ENCODE measurements around the gene TM4SF5. TPM values are rescaled to one million over a fixed set of nuclear protein-coding genes. Genes with fewer than 3 reads are reported as not detected.

The TM4SF5 gene
- total RNA-seq, 1 donor from 2014 or later, result 5.3 TPM

GRCh38 chr17:4777969-4778760 is 6.5 kb downstream of the TM4SF5 start:
- H3K4me3 Mint-ChIP-seq, result no peak overlapping the region
- no peak for DNase-seq (ENCODE audit: extremely low spot score, unreplicated experiment)
- no peak overlapping the region for H3K27ac Mint-ChIP-seq
- no peaks in the 10 kb centered on the region for H3K4me1 Mint-ChIP-seq (ENCODE audit: unreplicated experiment)
- no peaks in the 10 kb centered on the region for H3K36me3 Mint-ChIP-seq
- peaks cover 35% of the 10 kb centered on the region for H3K27me3 Mint-ChIP-seq
- no peaks in the 10 kb centered on the region for H3K9me3 Mint-ChIP-seq
- TF ChIP-seq, protein P1, sequence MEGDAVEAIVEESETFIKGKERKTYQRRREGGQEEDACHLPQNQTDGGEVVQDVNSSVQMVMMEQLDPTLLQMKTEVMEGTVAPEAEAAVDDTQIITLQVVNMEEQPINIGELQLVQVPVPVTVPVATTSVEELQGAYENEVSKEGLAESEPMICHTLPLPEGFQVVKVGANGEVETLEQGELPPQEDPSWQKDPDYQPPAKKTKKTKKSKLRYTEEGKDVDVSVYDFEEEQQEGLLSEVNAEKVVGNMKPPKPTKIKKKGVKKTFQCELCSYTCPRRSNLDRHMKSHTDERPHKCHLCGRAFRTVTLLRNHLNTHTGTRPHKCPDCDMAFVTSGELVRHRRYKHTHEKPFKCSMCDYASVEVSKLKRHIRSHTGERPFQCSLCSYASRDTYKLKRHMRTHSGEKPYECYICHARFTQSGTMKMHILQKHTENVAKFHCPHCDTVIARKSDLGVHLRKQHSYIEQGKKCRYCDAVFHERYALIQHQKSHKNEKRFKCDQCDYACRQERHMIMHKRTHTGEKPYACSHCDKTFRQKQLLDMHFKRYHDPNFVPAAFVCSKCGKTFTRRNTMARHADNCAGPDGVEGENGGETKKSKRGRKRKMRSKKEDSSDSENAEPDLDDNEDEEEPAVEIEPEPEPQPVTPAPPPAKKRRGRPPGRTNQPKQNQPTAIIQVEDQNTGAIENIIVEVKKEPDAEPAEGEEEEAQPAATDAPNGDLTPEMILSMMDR (conservative IDR thresholded peaks at IDR 0.05), result no peak

GRCh38 chr17:4780325-4780955 is 8.8 kb downstream of the TM4SF5 start:
- Mint-ChIP-seq H3K27me3 (peaks cover 25% of the 10 kb centered on the region), H3K27ac (peak overlapping the region; percentile 46)

GRCh38 chr17:4782652-4783051 is 11.0 kb downstream of the TM4SF5 start:
- H3K36me3 Mint-ChIP-seq, result no peaks in the 10 kb centered on the region
- H3K9me3 Mint-ChIP-seq, result no peaks in the 10 kb centered on the region
- H3K4me1 Mint-ChIP-seq (ENCODE audit: unreplicated experiment), result peaks cover 5% of the 10 kb centered on the region
- no peak overlapping the region for H3K27ac Mint-ChIP-seq
- TF ChIP-seq, protein P1 (conservative IDR thresholded peaks at IDR 0.05), result no peak
- H3K27me3 Mint-ChIP-seq, result peaks cover 30% of the 10 kb centered on the region
- no peak for DNase-seq (ENCODE audit: extremely low spot score, unreplicated experiment)
- no peak overlapping the region for H3K4me3 Mint-ChIP-seq

More at GRCh38 chr17:4780325-4780955, 8.8 kb downstream of the TM4SF5 start:
- Mint-ChIP-seq H3K4me1 (ENCODE audit: unreplicated experiment) (no peaks in the 10 kb centered on the region), H3K4me3 (no peak overlapping the region), H3K9me3 (no peaks in the 10 kb centered on the region), H3K36me3 (no peaks in the 10 kb centered on the region)
- no peak for DNase-seq (ENCODE audit: extremely low spot score, unreplicated experiment)
- TF ChIP-seq, protein P1 (conservative IDR thresholded peaks at IDR 0.05), result no peak

DNA sequence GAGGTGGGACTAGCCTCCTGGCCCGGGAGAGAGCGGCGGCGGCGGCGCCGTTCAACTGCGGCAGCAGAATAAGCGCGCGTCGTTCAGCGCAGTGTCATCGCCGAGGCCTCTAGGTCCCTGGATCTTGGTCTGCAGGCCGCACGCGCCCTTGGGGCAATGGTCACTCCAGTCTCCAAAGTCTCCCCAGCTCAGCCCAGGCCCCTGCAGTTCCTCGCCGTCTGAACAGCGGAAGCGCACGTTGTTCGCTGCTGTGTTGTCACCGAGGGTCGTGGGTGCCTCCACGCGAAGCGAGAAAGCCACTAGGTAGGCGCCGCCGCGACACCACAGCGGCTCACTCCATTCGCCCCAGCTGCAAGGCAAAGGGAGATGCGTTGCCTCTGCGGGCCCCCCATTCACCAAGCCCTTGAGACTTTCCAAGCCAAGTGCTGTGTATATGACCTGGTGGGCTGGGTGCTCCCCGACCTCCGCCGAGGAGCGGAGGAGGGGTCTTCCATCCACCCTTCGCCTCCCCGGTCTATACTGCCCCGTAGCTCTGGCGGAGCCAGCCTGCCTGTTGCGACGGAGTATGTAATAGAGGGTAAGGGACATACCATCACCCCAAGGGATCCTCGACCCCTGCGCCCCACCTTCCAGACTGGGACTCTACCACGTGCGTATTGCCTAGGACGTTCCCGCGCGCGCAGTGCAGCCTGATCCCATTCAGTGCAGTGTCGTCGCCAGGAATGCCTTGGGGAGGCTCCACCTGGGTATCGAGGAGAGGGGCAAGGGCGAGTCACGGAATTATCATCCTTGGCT is 13.8 kb downstream of the TM4SF5 start:
- no peaks in the 10 kb centered on the region for H3K9me3 Mint-ChIP-seq
- TF ChIP-seq, protein P1 (conservative IDR thresholded peaks at IDR 0.05), result no peak
- H3K27me3 Mint-ChIP-seq, result peaks cover 18% of the 10 kb centered on the region
- no peak for DNase-seq (ENCODE audit: extremely low spot score, unreplicated experiment)
- H3K4me1 Mint-ChIP-seq (ENCODE audit: unreplicated experiment), result peaks cover 14% of the 10 kb centered on the region
- H3K36me3 Mint-ChIP-seq, result no peaks in the 10 kb centered on the region
- no peak overlapping the region for H3K27ac Mint-ChIP-seq
- no peak overlapping the region for H3K4me3 Mint-ChIP-seq

DNA sequence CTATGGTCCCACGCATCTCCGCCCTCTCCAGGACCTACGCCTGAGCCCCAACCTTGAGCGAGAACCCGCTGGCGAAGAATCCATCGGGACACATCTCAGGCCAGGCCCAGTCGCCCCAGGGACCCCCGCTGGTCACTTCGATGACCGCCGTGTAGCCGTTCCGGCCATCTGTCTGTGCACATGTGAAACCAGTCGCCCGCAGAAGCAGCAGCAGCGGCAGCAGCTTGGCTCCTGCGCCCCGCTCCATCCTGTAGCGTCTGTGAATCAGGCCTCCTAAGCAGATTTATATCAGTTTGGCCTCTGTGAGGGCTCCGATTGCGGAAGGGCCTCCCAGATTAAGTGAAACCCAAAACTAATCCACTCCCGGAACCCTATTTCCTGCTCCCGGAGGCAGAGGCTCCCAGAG is 14.4 kb downstream of the TM4SF5 start, which contains the start of gene VMO1:
Gene VMO1 (minus strand): TSS at position 259 of the 406 bp plus-strand sequence. CDS start 12 bp downstream, at position 247.
- Mint-ChIP-seq H3K36me3 (no peaks in the 10 kb centered on the region), H3K9me3 (no peaks in the 10 kb centered on the region), H3K4me3 (peak within 1 kb of the TSS; percentile 65), H3K27ac (peak within 1 kb of the TSS; percentile 72), H3K27me3 (peaks cover 19% of the 10 kb centered on the region), H3K4me1 (ENCODE audit: unreplicated experiment) (peaks cover 14% of the 10 kb centered on the region)
- TF ChIP-seq, protein P1 (conservative IDR thresholded peaks at IDR 0.05), result no peak
- no peak for DNase-seq (ENCODE audit: extremely low spot score, unreplicated experiment)

Data from type B pancreatic cell (in vitro differentiated cells).